Occipital lobe (tissue), 2 donors: ENCODE measurements around the gene ZNF718. TPM values are rescaled to one million over a fixed set of nuclear protein-coding genes. Genes with fewer than 3 reads are reported as not detected.
"Not testable (repeated sequence)": the region's sequence is repeated elsewhere in the genome, so short reads cannot be mapped to it uniquely, and the experiment has no call there.

Source experiments
- DNase-seq: peaks from one replicate; lab custom pipeline; 2025; lab: John Stamatoyannopoulos, UW
- total RNA-seq: library from RNA; depleted of rRNA; stranded (reverse); fragments of >200 nt; gene quantifications from one replicate; pipeline ENCODE4 v1.2.3, GENCODE V29; 2014

The ZNF718 gene
- total RNA-seq, 1 donor from 2014 or later, result 22.8 TPM

GRCh38 chr4:161496-162284 is 37.4 kb downstream of the ZNF718 start:
- no peak for DNase-seq

DNA sequence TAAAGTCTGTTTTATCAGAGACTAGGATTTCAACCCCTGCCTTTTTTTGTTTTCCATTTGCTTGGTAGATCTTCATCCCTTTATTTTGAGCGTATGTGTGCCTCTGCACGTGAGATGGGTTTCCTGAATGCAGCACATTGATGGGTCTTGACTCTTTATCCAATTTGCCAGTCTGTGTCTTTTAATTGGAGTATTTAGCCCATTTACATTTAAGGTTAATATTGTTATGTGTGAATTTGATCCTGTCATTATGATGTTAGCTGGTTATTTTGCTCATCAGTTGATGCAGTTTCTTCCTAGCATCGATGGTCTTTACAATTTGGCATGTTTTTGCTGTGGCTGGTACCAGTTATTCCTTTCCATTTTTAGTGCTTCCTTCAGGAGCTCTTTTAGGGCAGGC is 45.3 kb downstream of the ZNF718 start:
- DNase-seq, result not testable (repeated sequence)

GRCh38 chr4:171318-171717 is 47.0 kb downstream of the ZNF718 start:
- DNase-seq, result not testable (repeated sequence)

DNA sequence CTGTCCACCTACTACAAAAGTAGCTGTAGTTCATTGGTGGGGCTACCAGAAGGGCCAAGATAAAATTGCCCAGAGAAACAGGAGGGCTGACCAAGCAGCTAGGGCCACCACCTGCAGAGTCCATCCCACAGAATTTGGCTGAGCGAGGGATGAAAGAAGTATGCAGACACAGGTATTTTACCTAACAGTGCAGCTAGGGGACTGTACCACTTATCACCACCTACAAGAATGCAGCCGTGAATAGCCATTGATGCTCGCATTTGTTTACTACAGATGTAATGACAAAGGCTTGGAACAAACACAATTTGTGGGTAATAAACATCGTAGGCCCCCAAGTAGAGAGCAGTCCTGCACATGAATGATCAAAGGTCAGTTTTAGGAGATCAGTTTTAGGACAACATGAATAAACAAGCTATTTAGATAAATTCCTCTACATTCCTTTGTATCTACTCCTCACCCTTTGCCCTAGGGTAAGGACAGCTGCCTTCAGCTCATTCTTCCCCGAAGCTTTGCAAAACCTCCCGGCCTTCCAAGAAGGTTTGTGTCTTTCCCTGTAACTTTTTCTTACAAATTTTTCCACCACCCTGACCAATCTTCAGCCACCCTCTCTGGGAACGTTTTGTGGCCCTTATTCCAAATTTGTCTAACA is 49.5 kb downstream of the ZNF718 start:
- DNase-seq, result no peak

GRCh38 chr4:175986-176385 is 51.7 kb downstream of the ZNF718 start:
- DNase-seq, result no peak

GRCh38 chr4:176995-177394 is 52.7 kb downstream of the ZNF718 start:
- DNase-seq, result no peak

DNA sequence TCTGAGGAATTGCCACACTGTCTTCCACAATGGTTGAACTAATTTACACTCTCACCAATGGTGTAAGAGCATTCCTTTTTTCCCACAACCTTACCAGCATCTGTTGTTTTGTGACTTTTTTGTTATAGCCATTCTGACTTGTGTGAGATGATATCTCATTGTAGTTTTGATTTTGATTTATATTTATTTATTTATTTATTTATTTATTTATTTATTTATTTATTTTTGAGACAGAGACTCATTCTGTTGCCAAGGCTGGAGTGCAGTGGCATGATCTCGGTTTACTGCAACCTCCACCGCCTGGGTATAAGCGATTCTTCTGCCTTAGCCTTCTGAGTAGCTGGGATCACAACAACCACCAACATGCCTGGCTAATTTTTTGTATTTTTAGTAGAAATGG is 57.9 kb downstream of the ZNF718 start:
- not testable (repeated sequence) for DNase-seq

DNA sequence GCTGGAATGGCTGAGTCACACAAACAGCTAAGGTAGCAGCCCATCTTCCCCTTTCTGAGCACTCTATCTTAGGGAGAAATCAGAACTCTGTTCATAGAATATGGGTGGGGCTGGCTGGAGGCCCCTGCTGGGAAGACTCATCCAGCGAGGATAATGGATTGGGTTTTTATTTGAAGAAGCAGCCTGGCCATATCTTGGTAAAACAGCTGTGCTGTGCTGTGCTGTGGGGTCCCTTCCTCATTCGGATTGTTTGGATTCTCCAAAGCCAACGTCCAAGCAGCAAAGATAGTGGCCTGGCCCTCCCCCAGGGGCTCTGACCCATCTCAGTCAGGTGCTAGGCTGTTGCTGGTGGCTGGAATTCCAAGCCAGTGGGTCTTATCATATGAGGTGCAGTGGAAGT is 63.8 kb downstream of the ZNF718 start:
- DNase-seq, result no peak

GRCh38 chr4:195159-195558 is 70.9 kb downstream of the ZNF718 start:
- not testable (repeated sequence) for DNase-seq

GRCh38 chr4:200936-201335 is 76.6 kb downstream of the ZNF718 start:
- no peak for DNase-seq

DNA sequence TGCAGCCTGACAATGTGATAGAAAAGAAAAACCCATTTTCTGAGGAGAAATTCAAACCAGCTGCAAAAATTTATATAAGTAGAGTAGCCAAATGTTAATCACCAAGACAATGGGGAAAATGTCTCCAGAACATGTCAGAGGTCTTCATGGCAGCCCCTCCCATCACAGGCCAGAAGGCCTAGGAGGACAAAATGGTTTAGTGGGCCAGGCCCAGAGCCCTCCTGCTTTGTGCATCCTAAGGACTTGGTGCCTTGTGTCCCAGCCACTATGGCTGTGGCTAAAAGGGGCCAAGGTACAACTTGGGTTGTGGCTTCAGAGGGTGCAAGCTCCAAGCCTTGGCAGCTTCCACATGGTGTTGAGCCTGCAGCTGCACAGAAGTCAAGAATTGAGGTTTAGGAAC is 78.5 kb downstream of the ZNF718 start:
- not testable (repeated sequence) for DNase-seq

DNA sequence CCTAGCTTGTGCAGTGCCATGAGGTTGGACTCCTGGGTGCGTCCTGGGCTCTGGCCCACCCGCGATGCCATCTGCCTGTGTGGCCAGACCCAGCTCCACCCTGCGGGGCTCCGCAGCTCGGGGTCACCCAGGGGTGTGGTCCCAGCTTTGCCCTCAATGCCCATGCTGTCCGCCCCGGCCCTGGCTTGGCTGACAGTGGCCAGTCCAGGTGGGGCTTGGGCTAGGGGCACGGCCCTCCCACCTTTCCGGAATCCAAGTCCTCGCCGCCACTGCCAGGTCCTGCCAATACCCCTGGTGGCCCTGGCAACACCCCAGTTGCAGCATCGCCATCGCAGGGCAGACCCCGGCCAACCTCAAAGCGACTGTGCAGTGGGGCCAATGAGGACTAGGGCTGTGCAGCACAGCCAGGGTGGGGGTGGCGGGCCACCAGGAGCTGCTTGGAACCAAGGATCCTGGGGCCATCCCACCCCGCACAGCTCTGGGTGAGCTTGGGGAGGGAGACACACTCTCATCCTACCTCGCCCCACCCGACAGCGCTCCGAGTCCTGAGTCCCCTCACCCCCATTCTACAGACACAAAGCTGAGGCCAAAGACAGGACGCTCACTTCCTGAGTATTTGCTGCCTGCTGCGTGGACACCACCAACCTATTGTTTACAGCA is 80.9 kb downstream of the ZNF718 start:
- no peak for DNase-seq

DNA sequence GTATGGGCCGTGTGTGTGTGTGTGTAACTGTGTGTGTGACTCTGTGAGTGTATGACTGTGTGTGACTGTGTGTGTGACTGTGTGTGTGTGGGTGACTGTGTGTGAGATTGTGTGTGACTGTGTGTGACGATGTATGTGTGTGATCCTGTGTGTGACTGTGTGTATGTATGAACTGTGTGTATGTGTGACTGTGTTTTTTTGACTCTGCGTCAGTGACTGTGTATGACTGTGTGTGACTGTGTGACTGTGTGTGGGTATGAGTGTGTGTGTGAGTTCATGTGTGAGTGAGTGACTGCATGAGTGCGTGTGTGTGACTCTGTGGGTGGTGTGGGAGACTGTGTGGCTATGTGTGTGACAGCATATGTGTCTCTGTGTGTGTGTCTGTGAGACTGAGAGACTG is 81.8 kb downstream of the ZNF718 start:
- no peak for DNase-seq

GRCh38 chr4:208416-209096 is 84.3 kb downstream of the ZNF718 start:
- DNase-seq, result not testable (repeated sequence)

DNA sequence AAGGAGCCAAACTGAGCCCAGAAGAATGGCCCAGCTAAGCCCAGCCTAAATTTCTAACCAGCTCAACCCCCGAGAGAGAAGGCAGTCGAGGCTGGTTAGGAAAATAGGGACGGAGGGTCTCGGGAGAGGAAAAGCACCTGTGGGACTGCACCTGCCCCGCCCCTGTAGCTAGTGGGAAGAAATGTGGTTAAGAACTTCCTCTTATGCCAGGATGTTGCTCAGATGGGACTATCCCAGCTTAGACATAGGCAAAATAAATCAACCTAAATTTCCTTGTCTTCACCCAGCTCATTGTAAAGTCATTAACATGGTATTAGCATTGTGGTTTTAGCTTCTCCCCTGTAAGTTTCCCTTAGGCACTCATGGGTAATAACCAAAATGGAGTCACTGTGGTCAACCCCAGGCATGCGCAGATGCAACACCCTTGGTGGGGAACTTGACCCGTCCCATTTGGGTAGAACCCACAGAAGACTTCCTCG is 86.8 kb downstream of the ZNF718 start:
- DNase-seq, result no peak

- DNase-seq, result peak; percentile 85
Measured at GRCh38 chr4:212438-213188, 88.3 kb downstream of the ZNF718 start.

DNA sequence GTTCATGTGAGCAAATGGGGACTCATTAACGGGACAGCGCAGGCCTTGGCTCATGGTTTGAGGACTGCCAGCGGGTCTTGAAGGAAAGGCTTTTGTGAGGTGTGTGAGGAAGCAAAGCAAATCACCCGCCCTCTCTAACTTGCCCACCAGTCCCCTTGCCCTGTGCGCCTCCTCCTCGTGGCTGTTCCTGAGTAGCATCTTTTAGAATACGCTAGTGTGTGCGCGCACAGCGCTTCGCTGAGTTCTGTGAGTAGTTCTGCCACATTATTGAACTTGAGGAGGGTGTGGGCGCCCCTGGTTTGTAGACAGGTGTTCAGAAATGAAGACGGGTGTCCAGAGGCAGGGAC is 88.9 kb downstream of the ZNF718 start:
- DNase-seq, result not testable (repeated sequence)
